ENCODE measurements around the gene IFIT1.
"Not testable (repeated sequence)": the region's sequence is repeated elsewhere in the genome, so short reads cannot be mapped to it uniquely, and the experiment has no call there.

DNA sequence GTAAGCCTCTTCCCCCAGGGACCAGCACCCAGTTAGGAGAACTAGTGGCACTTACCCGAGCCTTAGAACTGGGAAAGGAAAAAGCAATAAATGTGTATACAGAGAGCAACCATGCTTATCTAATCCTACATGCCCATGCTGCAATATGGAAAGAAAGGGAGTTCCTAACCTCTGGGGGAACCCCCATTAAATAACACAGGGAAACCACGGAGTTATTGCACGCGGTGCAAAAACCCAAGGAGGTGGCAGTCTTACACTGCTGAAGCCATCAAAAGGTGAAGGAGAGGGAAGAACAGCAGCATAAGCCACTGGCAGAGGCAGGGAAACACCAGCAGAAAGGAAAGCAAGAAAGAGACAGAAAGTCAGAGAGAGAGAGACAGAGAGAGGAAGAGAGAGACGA, 18.1 kb downstream of the IFIT1 start:
- not testable (repeated sequence) for TF ChIP-seq POLR2A (IDR thresholded peaks at IDR 0.05)
- TF ChIP-seq, protein P1, sequence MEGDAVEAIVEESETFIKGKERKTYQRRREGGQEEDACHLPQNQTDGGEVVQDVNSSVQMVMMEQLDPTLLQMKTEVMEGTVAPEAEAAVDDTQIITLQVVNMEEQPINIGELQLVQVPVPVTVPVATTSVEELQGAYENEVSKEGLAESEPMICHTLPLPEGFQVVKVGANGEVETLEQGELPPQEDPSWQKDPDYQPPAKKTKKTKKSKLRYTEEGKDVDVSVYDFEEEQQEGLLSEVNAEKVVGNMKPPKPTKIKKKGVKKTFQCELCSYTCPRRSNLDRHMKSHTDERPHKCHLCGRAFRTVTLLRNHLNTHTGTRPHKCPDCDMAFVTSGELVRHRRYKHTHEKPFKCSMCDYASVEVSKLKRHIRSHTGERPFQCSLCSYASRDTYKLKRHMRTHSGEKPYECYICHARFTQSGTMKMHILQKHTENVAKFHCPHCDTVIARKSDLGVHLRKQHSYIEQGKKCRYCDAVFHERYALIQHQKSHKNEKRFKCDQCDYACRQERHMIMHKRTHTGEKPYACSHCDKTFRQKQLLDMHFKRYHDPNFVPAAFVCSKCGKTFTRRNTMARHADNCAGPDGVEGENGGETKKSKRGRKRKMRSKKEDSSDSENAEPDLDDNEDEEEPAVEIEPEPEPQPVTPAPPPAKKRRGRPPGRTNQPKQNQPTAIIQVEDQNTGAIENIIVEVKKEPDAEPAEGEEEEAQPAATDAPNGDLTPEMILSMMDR (IDR thresholded peaks at IDR 0.05): not testable (repeated sequence)

All from esophagus squamous epithelium (tissue), 4 donors.